Heart left ventricle (tissue), 16 donors: ENCODE results near the gene IQCN. TPM values are rescaled to one million over a fixed set of nuclear protein-coding genes. Genes with fewer than 3 reads are reported as not detected.

Experiments
- ATAC-seq, 4 donors: fragments of 200-7000 bp; cut with Tn5 transposase; one replicate each; pipeline ENCODE4 v1.9.1; 2020 to 2022; ENCODE audit warnings: moderate library complexity in 4 of 4, mild to moderate bottlenecking in 3 of 4, moderate number of reproducible peaks in 1 of 4
- DNase-seq, 5 donors: peaks; one replicate each; pipeline ENCODE4 v3.0.0-alpha.2; 2020
- H3K27ac ChIP-seq, 12 donors: fragments of 200-600 bp; sonication (generic) in 4 of 12; one replicate each; pipeline versions ENCODE4 v1.5.0 to v1.8.0; 2016 to 2022; ENCODE audit warnings: mild to moderate bottlenecking in 2 of 12
- H3K27me3 ChIP-seq, 9 donors: fragments of 200-600 bp; sonication (generic) in 2 of 9; one replicate each; pipeline versions ENCODE4 v1.5.1 to v1.8.0; 2016 to 2022; ENCODE audit warnings: mild to moderate bottlenecking in 3 of 9
- H3K36me3 ChIP-seq, 9 donors: fragments of 200-600 bp; sonication (generic) in 2 of 9; one replicate each; pipeline versions ENCODE4 v1.5.0 to v1.8.0; 2018 to 2022; ENCODE audit warnings: mild to moderate bottlenecking in 2 of 9
- H3K4me1 ChIP-seq, 12 donors: fragments of 200-600 bp; sonication (generic) in 4 of 12; one replicate each; pipeline versions ENCODE4 v1.5.0 to v1.8.0; 2016 to 2022; ENCODE audit warnings: mild to moderate bottlenecking in 3 of 12
- H3K4me3 ChIP-seq, 12 donors: fragments of 200-600 bp; sonication (generic) in 4 of 12; one replicate each; pipeline versions ENCODE4 v1.5.0 to v1.8.0; 2017 to 2022; ENCODE audit warnings: mild to moderate bottlenecking in 9 of 12, moderate library complexity in 4 of 12
- H3K9me3 ChIP-seq, 12 donors: fragments of 200-600 bp; sonication (generic) in 4 of 12; one replicate each; pipeline versions ENCODE4 v1.5.0 to v1.8.0; 2016 to 2022; ENCODE audit warnings: mild to moderate bottlenecking in 1 of 12
- POLR2A ChIP-seq, 2 donors: fragments of 450-650 bp; IDR thresholded peaks; one replicate each; pipeline ENCODE4 v1.6.1; 2017; ENCODE audit warnings: antibody characterized with exemption in 2 of 2, mild to moderate bottlenecking in 2 of 2, moderate library complexity in 2 of 2
- WGBS, 4 donors: extraction: QIAGEN DNeasy Blood & Tissue Kit in 2 of 4; methylation state at CpG; one replicate each; pipeline versions ENCODE4 v1.1.5 to v1.1.7; 2013 to 2018; 5-methylcytosine and 5-hydroxymethylcytosine counted together
- intact Hi-C, 10 donors: fragments of 100-400 bp; cut with DNase I; formaldehyde crosslinking; loops; one replicate each; pipeline versions ENCODE4 v1.11.1 to v1.14.2; 2022
- polyA plus RNA-seq, 2 donors: library from polyadenylated mRNA; stranded (reverse); fragments of 200-250 nt; gene quantifications; one replicate each; pipeline ENCODE4 v1.2.3, GENCODE V29; 2013
- total RNA-seq, 9 donors: library from RNA; depleted of rRNA in 2 of 9; stranded (reverse); fragments of >200 nt in 2 of 9; fragmentation: NEBNext Ultra II Directional in 3 of 9; extraction: Animal tissue kit (Norgen Biotek cat#: 25700) in 3 of 9; gene quantifications; one replicate each; pipeline versions ENCODE4 v1.1.0 to v1.2.4, GENCODE V29; 2016 to 2023
- TF ChIP-seq, protein P1 (sequence below), 12 donors: fragments of 200-600 bp; sonication (generic) in 4 of 12; IDR thresholded peaks; one replicate each; pipeline versions ENCODE4 v1.5.0 to v1.8.0; 2018 to 2022; ENCODE audit warnings: antibody characterized with exemption in 12 of 12, mild to moderate bottlenecking in 5 of 12
- donor health status: ischemic (EF 13 %, LVEDD 7.1; RV severe dilation, severe dysfunction).
- donor health status: healthy with polysubstance abuse.
- donor health status: DM: no; HTN: yes; CAD: no.
- donor health status: DM: no; HTN: no; CAD: no.
- donor health status: ischemic (EF 25% LVEDD 6.9; RV normal size, moderate dysfunction).
- donor health status: ischemic (EF 25% LVEDD 5.7; RV mildly dilated, moderate dysfunction).
- donor health status: healthy.
- donor health status: DM: yes; HTN: yes; CAD: no.
- donor health status: ischemic (EF 35%, LVEDD 5.7; RV mildly dilated, moderate dysfunction).
- donor health status: nonischemic (EF 11% LVEDD 7.7; RV severe dilation, severe dysfunction).
- donor health status: DM: yes; HTN: yes; CAD: no.
- donor health status: PGD.
- donor health status: ischemic (EF 29% LVEDD 5.4; RV normal size, mild dysfunction).
- donor health status: nonischemic (EF 23%, LVEDD 6.1; RV moderate dilation, normal function).

The IQCN gene
- total and polyA plus RNA-seq, 11 donors: 0.24 to 2.8 (median 0.75) TPM

DNA sequence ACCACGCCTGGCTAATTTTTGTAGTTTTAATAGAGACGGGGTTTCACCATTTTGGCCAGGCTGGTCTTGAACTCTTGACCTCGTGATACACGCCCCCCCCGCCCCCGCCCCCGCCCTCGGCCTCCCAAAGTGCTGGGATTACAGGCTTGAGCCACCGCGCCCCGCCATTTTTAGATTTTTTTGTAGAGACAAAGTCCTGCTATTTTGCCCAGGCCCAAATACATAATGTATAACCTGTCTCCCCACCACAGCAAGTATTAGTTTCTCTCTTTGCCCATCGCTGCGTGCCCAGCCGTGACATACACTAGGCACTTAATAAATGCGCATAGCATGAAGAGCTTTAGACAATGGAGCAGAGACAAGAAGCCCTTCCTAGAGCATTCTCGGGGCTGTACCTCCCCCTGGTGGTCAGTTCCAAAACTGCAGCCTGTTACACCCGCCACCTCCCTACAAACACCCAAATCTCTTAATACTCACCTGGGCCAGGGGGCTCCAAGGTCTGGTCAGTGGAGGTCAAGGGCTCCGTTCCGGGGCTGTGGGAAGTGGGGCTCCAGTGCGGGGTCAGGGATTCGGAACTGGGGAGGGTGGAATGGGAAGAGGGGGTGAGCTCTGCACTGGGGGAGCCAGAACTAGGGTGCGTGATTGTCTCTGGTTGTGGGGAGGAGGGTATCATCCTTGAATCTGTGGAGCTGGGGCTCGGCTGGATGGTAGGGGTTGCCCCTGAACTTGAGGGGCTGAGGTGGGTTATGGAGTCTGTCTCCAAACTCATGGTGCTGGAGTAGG, 22.5 kb downstream of the IQCN start:
- H3K27ac ChIP-seq: no peak overlapping the region
- no peak overlapping the region for H3K4me3 ChIP-seq
- H3K4me1 ChIP-seq: peaks cover 0 to 10% (median 0%) of the 10 kb centered on the region in 12 donors
- intact Hi-C loops: loop anchor here (1.0 to 10.0 kb wide), 10 partner anchors 41 to 244 kb away; partner anchors contain the start of genes ARRDC2 (in 1 of the 10) and MPV17L2 (in 1 of the 10)
- peaks cover 0 to 12% (median 4%) of the 10 kb centered on the region in 9 donors for H3K27me3 ChIP-seq
- H3K36me3 ChIP-seq: no peaks in the 10 kb centered on the region
- ATAC-seq (peak; percentile 55 to 84 (median 75)), DNase-seq (peak in 4 of 5 donors; percentile 46 to 72 (median 62))
- WGBS, 4 donors: 21 to 24% (median 23%) methylated on average over 19 to 23 of the region's 23 CpGs
- H3K9me3 ChIP-seq: peaks cover 0 to 4% (median 0%) of the 10 kb centered on the region in 12 donors
- no peak for TF ChIP-seq POLR2A (IDR thresholded peaks at IDR 0.05)
- TF ChIP-seq, protein P1, sequence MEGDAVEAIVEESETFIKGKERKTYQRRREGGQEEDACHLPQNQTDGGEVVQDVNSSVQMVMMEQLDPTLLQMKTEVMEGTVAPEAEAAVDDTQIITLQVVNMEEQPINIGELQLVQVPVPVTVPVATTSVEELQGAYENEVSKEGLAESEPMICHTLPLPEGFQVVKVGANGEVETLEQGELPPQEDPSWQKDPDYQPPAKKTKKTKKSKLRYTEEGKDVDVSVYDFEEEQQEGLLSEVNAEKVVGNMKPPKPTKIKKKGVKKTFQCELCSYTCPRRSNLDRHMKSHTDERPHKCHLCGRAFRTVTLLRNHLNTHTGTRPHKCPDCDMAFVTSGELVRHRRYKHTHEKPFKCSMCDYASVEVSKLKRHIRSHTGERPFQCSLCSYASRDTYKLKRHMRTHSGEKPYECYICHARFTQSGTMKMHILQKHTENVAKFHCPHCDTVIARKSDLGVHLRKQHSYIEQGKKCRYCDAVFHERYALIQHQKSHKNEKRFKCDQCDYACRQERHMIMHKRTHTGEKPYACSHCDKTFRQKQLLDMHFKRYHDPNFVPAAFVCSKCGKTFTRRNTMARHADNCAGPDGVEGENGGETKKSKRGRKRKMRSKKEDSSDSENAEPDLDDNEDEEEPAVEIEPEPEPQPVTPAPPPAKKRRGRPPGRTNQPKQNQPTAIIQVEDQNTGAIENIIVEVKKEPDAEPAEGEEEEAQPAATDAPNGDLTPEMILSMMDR (IDR thresholded peaks at IDR 0.05): peak; percentile 84 to 95 (median 92)

DNA sequence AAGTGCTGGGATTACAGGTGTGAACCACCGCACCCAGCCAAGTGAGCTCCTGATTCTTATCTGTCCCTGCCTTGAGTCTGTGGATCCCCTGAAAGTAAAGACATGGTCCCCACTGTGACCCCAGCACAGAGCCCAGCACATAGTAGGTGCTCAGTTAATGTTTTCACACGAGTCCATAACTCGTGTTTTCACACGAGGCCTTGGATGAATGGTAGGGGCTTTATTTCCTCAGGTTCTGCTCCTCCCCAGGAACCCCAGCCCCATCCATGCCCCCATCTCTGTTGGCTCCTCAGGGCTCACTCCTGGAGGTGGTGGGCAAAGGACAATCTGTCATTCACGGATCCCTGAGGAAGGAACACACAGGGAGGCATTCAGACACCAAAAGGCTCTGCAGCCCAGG, 24.4 kb downstream of the IQCN start:
- intact Hi-C loops: loop anchor here in 9 of 10 donors (2.0 to 10.0 kb wide), 7 partner anchors 41 to 243 kb away; partner anchors contain the start of genes ARRDC2 (in 1 of the 9) and MPV17L2 (in 1 of the 9)
- no peak for TF ChIP-seq POLR2A (IDR thresholded peaks at IDR 0.05)
- TF ChIP-seq, protein P1 (IDR thresholded peaks at IDR 0.05): no peak
- no peak overlapping the region for H3K4me3 ChIP-seq
- H3K9me3 ChIP-seq: peaks cover 0 to 4% (median 0%) of the 10 kb centered on the region in 12 donors
- peaks cover 0 to 4% (median 0%) of the 10 kb centered on the region in 9 donors for H3K27me3 ChIP-seq
- H3K4me1 ChIP-seq: peaks cover 0 to 10% (median 0%) of the 10 kb centered on the region in 12 donors
- no peak overlapping the region for H3K27ac ChIP-seq
- DNase-seq (no peak), ATAC-seq (no peak)
- H3K36me3 ChIP-seq: no peaks in the 10 kb centered on the region
- WGBS, 4 donors: 84 to 93% (median 92%) methylated on average over 5 of the region's 5 CpGs

DNA sequence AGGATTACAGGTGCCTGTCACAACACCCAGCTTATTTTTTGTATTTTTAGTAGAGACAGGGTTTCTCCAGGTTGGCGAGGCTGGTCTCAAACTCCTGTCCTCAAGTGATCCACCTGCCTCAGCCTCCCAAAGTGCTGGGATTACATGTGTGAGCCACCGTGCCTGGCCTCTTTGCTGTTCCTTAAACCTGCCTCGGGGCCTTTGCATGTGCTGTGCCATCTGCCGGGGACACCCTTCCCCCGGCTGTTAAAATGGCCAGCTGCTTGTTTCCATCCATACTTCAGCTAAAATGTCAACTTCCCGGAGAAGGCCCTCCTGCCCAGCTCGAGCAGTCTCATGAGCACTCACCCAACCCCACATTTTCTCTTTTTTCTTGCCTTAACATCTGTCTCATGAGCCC, 29.0 kb downstream of the IQCN start:
- DNase-seq: no peak
- H3K27ac ChIP-seq: no peak overlapping the region
- H3K4me1 ChIP-seq: peaks cover 0 to 4% (median 0%) of the 10 kb centered on the region in 12 donors
- H3K27me3 ChIP-seq: no peaks in the 10 kb centered on the region
- intact Hi-C loops: no loop called here
- H3K9me3 ChIP-seq: peaks cover 0 to 3% (median 0%) of the 10 kb centered on the region in 12 donors
- TF ChIP-seq POLR2A (IDR thresholded peaks at IDR 0.05): no peak
- TF ChIP-seq, protein P1 (IDR thresholded peaks at IDR 0.05): no peak
- H3K4me3 ChIP-seq: no peak overlapping the region
- ATAC-seq: no peak
- no peaks in the 10 kb centered on the region for H3K36me3 ChIP-seq
- WGBS, 4 donors: 72 to 76% (median 75%) methylated on average over 7 of the region's 7 CpGs

- H3K27me3 ChIP-seq: peaks cover 0 to 21% (median 4%) of the 10 kb centered on the region in 9 donors
- intact Hi-C loops: no loop called here
These were observed 34.9 kb downstream of the IQCN start for GRCh38 chr19:18239303-18239702.

More at GRCh38 chr19:18239303-18239702, 34.9 kb downstream of the IQCN start:
- Histone ChIP-seq H3K9me3 (no peaks in the 10 kb centered on the region), H3K4me3 (no peak overlapping the region), H3K4me1 (no peaks in the 10 kb centered on the region), H3K27ac (no peak overlapping the region), H3K36me3 (no peaks in the 10 kb centered on the region)
- no peak for TF ChIP-seq POLR2A (IDR thresholded peaks at IDR 0.05)
- TF ChIP-seq, protein P1 (IDR thresholded peaks at IDR 0.05): no peak
- WGBS, 4 donors: 30 to 36% (median 30%) methylated on average over 12 of the region's 12 CpGs
- DNase-seq (no peak), ATAC-seq (no peak)
